SIG-M5 treated with dmso at 0.1 percent for 504 hours (cell line): ENCODE results near the gene FGF1.
A peak's percentile ranks its signal among the peaks of the same experiment; 100 is the strongest.

Experiments
- DNase-seq: peaks from one replicate; lab custom pipeline; 2025; ENCODE audit not compliant: unreplicated experiment; lab: John Stamatoyannopoulos, UW

Gene FGF1

GRCh38 chr5:142685418-142686209 lies at the start of gene FGF1:
TSS of gene FGF1 (minus strand) at chr5:142686090. CDS start at chr5:142614127, 71,963 bp downstream.
- DNase-seq, result no peak

GRCh38 chr5:142727735-142728047 lies 41.8 kb upstream of the FGF1 start:
- no peak for DNase-seq

GRCh38 chr5:142726188-142726731 lies 40.4 kb upstream of the FGF1 start:
- peak; percentile 91 for DNase-seq

- DNase-seq, result no peak
Observed at GRCh38 chr5:142725231-142726187, 39.6 kb upstream of the FGF1 start.

GRCh38 chr5:142724821-142725220 lies 38.9 kb upstream of the FGF1 start:
- DNase-seq, result no peak

- no peak for DNase-seq
Observed at GRCh38 chr5:142722896-142723295, 37.0 kb upstream of the FGF1 start.

- DNase-seq, result no peak
Observed at GRCh38 chr5:142722146-142722545, 36.3 kb upstream of the FGF1 start.

GRCh38 chr5:142720641-142721271 lies 34.9 kb upstream of the FGF1 start:
- DNase-seq, result peak; percentile 51

- no peak for DNase-seq
Observed at GRCh38 chr5:142719836-142720370, 34.0 kb upstream of the FGF1 start.

GRCh38 chr5:142717582-142718215 lies 31.8 kb upstream of the FGF1 start:
- peak; percentile 81 for DNase-seq

GRCh38 chr5:142716963-142717362 lies 31.1 kb upstream of the FGF1 start:
- DNase-seq, result peak; percentile 71

GRCh38 chr5:142715291-142715690 lies 29.4 kb upstream of the FGF1 start:
- DNase-seq, result no peak

- DNase-seq, result peak; percentile 90
Observed at GRCh38 chr5:142713121-142713706, 27.3 kb upstream of the FGF1 start.

GRCh38 chr5:142703153-142703552 lies 17.3 kb upstream of the FGF1 start:
- no peak for DNase-seq

- no peak for DNase-seq
Observed at GRCh38 chr5:142701673-142702311, 15.9 kb upstream of the FGF1 start.

GRCh38 chr5:142700566-142700965 lies 14.7 kb upstream of the FGF1 start:
- no peak for DNase-seq

GRCh38 chr5:142699184-142699720 lies 13.4 kb upstream of the FGF1 start:
- DNase-seq, result peak; percentile 82

GRCh38 chr5:142698447-142699183 lies 12.7 kb upstream of the FGF1 start:
- no peak for DNase-seq
